CD14-positive monocyte (primary cell): Measurements from ENCODE around the gene UROD. TPM values are rescaled to one million over a fixed set of nuclear protein-coding genes. Genes with fewer than 3 reads are reported as not detected.

ENCODE experiments used
- DNase-seq, 3 donors: peaks; one replicate each; pipeline ENCODE4 v3.0.0-alpha.2; 2011 to 2022
- H2AFZ ChIP-seq: 2 replicates; pipeline ENCODE4 v1.6.0; 2012; ENCODE audit warnings: mild to moderate bottlenecking, low read depth, low read length, inconsistent platforms; ENCODE audit not compliant: insufficient read depth, poor library complexity, severe bottlenecking
- H3K27ac ChIP-seq, 2 donors: 1 replicate in 1 of 2; 2 replicates in 1 of 2; pipeline ENCODE4 v1.5.1; 2012 to 2013; ENCODE audit warnings: low read length in 2 of 2, control low read depth in 1 of 2, inconsistent platforms in 1 of 2, low read depth in 1 of 2, mild to moderate bottlenecking in 1 of 2
- H3K27me3 ChIP-seq, 2 donors: one replicate each; pipeline versions ENCODE4 v1.6.0 to v1.6.1; 2011 to 2013; ENCODE audit warnings: low read length in 2 of 2; ENCODE audit not compliant: control insufficient read depth in 2 of 2, insufficient read depth in 2 of 2
- H3K36me3 ChIP-seq, 2 donors: replicated peaks in 1 of 2; 1 replicate in 1 of 2; 2 replicates in 1 of 2; pipeline versions ENCODE4 v1.5.1 to v1.6.1; 2012 to 2013; ENCODE audit warnings: low read length in 2 of 2, control low read depth in 1 of 2, inconsistent platforms in 1 of 2, mild to moderate bottlenecking in 1 of 2; ENCODE audit not compliant: insufficient read depth in 2 of 2, control insufficient read depth in 1 of 2
- H3K4me1 ChIP-seq, 2 donors: 1 replicate in 1 of 2; 2 replicates in 1 of 2; pipeline versions ENCODE4 v1.5.1 to v1.6.1; 2012 to 2013; ENCODE audit warnings: low read length in 2 of 2, control low read depth in 1 of 2, inconsistent platforms in 1 of 2, mild to moderate bottlenecking in 1 of 2, moderate library complexity in 1 of 2; ENCODE audit not compliant: insufficient read depth in 2 of 2, control insufficient read depth in 1 of 2
- H3K4me2 ChIP-seq: replicated peaks from 2 replicates; pipeline ENCODE3; 2012; ENCODE audit warnings: low read length, moderate library complexity, mild to moderate bottlenecking; ENCODE audit not compliant: poor library complexity, severe bottlenecking; ENCODE audit errors: extremely low read depth
- H3K4me3 ChIP-seq, 3 experiments: fragments of 200-600 bp in 1 of 3; sonication (generic) in 1 of 3; replicated peaks in 1 of 3; 1 replicate in 2 of 3; 2 replicates in 1 of 3; pipeline ENCODE4 v1.5.1; 2011 to 2013; ENCODE audit warnings: low read length in 3 of 3, mild to moderate bottlenecking in 3 of 3, control low read depth in 2 of 3, low read depth in 2 of 3, inconsistent platforms in 1 of 3, moderate library complexity in 1 of 3
- H3K79me2 ChIP-seq: 2 replicates; pipeline ENCODE4 v1.6.0; 2012; ENCODE audit warnings: mild to moderate bottlenecking, control low read depth, inconsistent platforms, low read length, moderate library complexity; ENCODE audit not compliant: insufficient read depth
- H3K9ac ChIP-seq: 2 replicates; pipeline ENCODE4 v1.6.0; 2017; ENCODE audit warnings: low read length, mild to moderate bottlenecking; ENCODE audit not compliant: insufficient read depth, poor library complexity, severe bottlenecking
- H3K9me3 ChIP-seq, 2 donors: replicated peaks in 1 of 2; 1 replicate in 1 of 2; 2 replicates in 1 of 2; pipeline versions ENCODE4 v1.5.1 to v1.6.1; 2012 to 2013; ENCODE audit warnings: low read length in 2 of 2, control low read depth in 1 of 2; ENCODE audit not compliant: control insufficient read depth in 1 of 2, insufficient read depth in 1 of 2
- H4K20me1 ChIP-seq: 2 replicates; pipeline ENCODE4 v1.6.0; 2012; ENCODE audit warnings: mild to moderate bottlenecking, low read length, control low read depth, moderate library complexity; ENCODE audit not compliant: insufficient read depth
- H3K27ac Mint-ChIP-seq, 7 donors: one replicate each; pipeline ENCODE4 v1.8.0; 2020; ENCODE audit warnings: mild to moderate bottlenecking in 7 of 7, mixed read lengths in 7 of 7, moderate library complexity in 6 of 7, inconsistent platforms in 2 of 7
- H3K27me3 Mint-ChIP-seq, 3 donors: one replicate each; pipeline ENCODE4 v1.8.0; 2021 to 2022; ENCODE audit warnings: low read depth in 3 of 3, mild to moderate bottlenecking in 3 of 3, mixed read lengths in 3 of 3, moderate library complexity in 3 of 3, inconsistent platforms in 1 of 3
- H3K36me3 Mint-ChIP-seq, 2 donors: one replicate each; pipeline ENCODE4 v1.8.0; 2020; ENCODE audit warnings: mixed read lengths in 2 of 2, inconsistent platforms in 1 of 2, mild to moderate bottlenecking in 1 of 2
- H3K4me1 Mint-ChIP-seq: one replicate; pipeline ENCODE4 v1.8.0; 2020; ENCODE audit warnings: mild to moderate bottlenecking, mixed read lengths
- H3K4me3 Mint-ChIP-seq, 2 donors: one replicate each; pipeline ENCODE4 v1.8.0; 2020; ENCODE audit warnings: mild to moderate bottlenecking in 2 of 2, mixed read lengths in 2 of 2, moderate library complexity in 1 of 2
- H3K9me3 Mint-ChIP-seq, 7 donors: one replicate each; pipeline ENCODE4 v1.8.0; 2020 to 2022; ENCODE audit warnings: mixed read lengths in 7 of 7, mild to moderate bottlenecking in 6 of 7, moderate library complexity in 6 of 7, inconsistent platforms in 2 of 7
- CTCF ChIP-seq: fragments of 200-600 bp; IDR thresholded peaks from one replicate; pipeline ENCODE4 v1.8.0; 2022; ENCODE audit warnings: antibody characterized with exemption, mild to moderate bottlenecking
- WGBS: methylation state at CpG from one replicate; pipeline ENCODE4 v1.1.5; 2013; ENCODE audit warnings: missing lambda C conversion rate; ENCODE audit not compliant: insufficient coverage; 5-methylcytosine and 5-hydroxymethylcytosine counted together
- intact Hi-C, 2 donors: fragments of 100-400 bp; cut with micrococcal nuclease; formaldehyde crosslinking; loops; one replicate each; pipeline versions ENCODE4 v1.15.0 to v1.15.1; 2023
- polyA plus RNA-seq, 3 donors: library from polyadenylated mRNA; depleted of rRNA in 1 of 3; unstranded in 2 of 3; stranded (reverse) in 1 of 3; fragments of 300-500 nt in 2 of 3; fragments of >200 nt in 1 of 3; fragmentation: Illumina TruSeq in 2 of 3; gene quantifications; 1 replicate in 2 of 3; 2 replicates in 1 of 3; pipeline ENCODE4 v1.2.3, GENCODE V29; 2012 to 2021

UROD gene
- polyA plus RNA-seq, 3 donors, result 98.2 to 115 (median 108) TPM

GRCh38 chr1:45032837-45033236, 20.8 kb downstream of the UROD start:
- Mint-ChIP-seq H3K4me1 (no peaks in the 10 kb centered on the region), H3K9me3 (no peaks in the 10 kb centered on the region), H3K4me3 (no peak overlapping the region), H3K27me3 (peaks cover 0 to 2% (median 0%) of the 10 kb centered on the region in 3 donors), H3K36me3 (no peaks in the 10 kb centered on the region), H3K27ac (no peak overlapping the region)
- Histone ChIP-seq H3K9ac (no peak overlapping the region), H4K20me1 (no peaks in the 10 kb centered on the region), H3K36me3 (no peaks in the 10 kb centered on the region), H3K27ac (no peak overlapping the region), H3K4me2 (no peak overlapping the region), H3K79me2 (no peaks in the 10 kb centered on the region), H3K4me1 (no peaks in the 10 kb centered on the region), H3K4me3 (no peak overlapping the region), H3K27me3 (no peaks in the 10 kb centered on the region), H3K9me3 (no peaks in the 10 kb centered on the region), H2AFZ (no peak overlapping the region)
- intact Hi-C loops, result no loop called here
- TF ChIP-seq CTCF, result no peak
- WGBS, result no CpG with 5 or more reads among the region's 2 CpGs
- no peak for DNase-seq

DNA sequence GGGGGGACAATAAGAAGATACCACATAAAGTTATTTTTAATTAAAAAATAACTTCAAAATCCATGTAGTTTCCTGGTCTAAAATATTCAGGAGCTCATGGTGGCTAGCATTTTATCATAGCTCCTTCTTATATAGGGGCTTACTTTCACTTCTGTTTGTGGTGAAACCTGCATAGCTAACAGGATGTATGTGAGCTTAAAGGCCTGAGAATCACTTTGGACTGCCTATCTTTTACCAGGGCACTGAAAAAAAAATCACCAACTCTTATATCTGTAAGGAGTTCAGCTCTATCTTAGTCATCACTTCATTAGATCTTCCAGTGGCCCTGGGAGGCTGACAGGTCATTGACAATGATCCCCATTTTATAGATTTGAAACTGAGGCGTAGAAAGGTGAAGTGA, 21.3 kb downstream of the UROD start:
- H3K9ac ChIP-seq, result no peak overlapping the region
- H3K27me3 ChIP-seq, result no peaks in the 10 kb centered on the region
- no peak overlapping the region for H3K4me3 ChIP-seq
- WGBS, result no CpG with 5 or more reads among the region's 1 CpG
- H3K79me2 ChIP-seq, result no peaks in the 10 kb centered on the region
- H3K36me3 ChIP-seq, result no peaks in the 10 kb centered on the region
- H3K4me1 ChIP-seq, result no peaks in the 10 kb centered on the region
- H3K27ac ChIP-seq, result no peak overlapping the region
- no peak overlapping the region for H3K4me3 Mint-ChIP-seq
- H3K27me3 Mint-ChIP-seq, result peaks cover 0 to 2% (median 0%) of the 10 kb centered on the region in 3 donors
- no peaks in the 10 kb centered on the region for H4K20me1 ChIP-seq
- H3K36me3 Mint-ChIP-seq, result no peaks in the 10 kb centered on the region
- H3K9me3 Mint-ChIP-seq, result no peaks in the 10 kb centered on the region
- intact Hi-C loops, result no loop called here
- H3K27ac Mint-ChIP-seq, result no peak overlapping the region
- no peak overlapping the region for H2AFZ ChIP-seq
- H3K4me1 Mint-ChIP-seq, result peaks cover 3% of the 10 kb centered on the region
- H3K9me3 ChIP-seq, result no peaks in the 10 kb centered on the region
- H3K4me2 ChIP-seq, result no peak overlapping the region
- no peak for TF ChIP-seq CTCF
- DNase-seq, result no peak
